GM18505 (cell line): ENCODE measurements around the gene AGXT.
A peak's percentile ranks its signal among the peaks of the same experiment; 100 is the strongest.

ENCODE experiments used
- ATAC-seq: cut with Tn5 transposase; IDR thresholded peaks from one replicate; pipeline ENCODE4 v1.9.1; 2021; ENCODE audit not compliant: unreplicated experiment
- POLR2A ChIP-seq: IDR thresholded peaks from 4 replicates; pipeline ENCODE4 v1.6.1; 2011; ENCODE audit warnings: borderline replicate concordance; ENCODE audit not compliant: insufficient read depth, insufficient read length; ENCODE audit errors: extremely low read depth

The AGXT gene

DNA sequence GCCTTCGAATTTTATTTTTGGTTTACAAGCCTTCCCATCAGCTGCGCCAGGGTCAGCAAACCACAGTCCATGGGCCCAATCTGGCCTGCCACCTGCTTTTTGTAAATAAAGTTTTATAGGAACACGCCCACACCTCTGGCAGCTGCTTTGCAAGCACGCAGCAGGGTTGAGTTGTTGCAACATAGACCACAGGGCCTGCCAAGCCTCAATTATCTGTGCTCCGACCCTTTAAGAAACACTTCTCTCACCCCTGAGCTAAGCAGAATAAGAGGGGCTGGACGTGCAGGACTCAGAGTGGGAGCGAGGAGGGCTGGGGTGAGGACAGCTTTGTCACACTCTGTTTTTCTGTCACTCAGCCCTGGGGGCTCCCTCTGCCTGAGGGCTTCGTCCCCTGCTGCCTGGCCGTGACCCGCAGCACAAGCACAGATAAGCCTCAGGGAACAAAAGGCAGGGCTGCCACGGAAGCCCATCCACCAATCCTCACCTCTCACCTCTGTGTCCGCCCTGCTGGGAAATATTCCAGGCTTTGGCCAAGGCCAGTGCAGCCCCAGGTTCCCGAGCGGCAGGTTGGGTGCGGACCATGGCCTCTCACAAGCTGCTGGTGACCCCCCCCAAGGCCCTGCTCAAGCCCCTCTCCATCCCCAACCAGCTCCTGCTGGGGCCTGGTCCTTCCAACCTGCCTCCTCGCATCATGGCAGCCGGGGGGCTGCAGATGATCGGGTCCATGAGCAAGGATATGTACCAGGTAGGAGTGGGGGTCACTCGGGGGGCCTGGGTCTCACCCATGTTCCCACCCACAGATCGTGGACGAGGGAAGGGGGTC, at the start of gene AGXT:
Gene AGXT (plus strand): TSS at position 539 of the 823 bp plus-strand sequence. CDS start 42 bp downstream, at position 581.
- TF ChIP-seq POLR2A: no peak
- no peak for ATAC-seq

DNA sequence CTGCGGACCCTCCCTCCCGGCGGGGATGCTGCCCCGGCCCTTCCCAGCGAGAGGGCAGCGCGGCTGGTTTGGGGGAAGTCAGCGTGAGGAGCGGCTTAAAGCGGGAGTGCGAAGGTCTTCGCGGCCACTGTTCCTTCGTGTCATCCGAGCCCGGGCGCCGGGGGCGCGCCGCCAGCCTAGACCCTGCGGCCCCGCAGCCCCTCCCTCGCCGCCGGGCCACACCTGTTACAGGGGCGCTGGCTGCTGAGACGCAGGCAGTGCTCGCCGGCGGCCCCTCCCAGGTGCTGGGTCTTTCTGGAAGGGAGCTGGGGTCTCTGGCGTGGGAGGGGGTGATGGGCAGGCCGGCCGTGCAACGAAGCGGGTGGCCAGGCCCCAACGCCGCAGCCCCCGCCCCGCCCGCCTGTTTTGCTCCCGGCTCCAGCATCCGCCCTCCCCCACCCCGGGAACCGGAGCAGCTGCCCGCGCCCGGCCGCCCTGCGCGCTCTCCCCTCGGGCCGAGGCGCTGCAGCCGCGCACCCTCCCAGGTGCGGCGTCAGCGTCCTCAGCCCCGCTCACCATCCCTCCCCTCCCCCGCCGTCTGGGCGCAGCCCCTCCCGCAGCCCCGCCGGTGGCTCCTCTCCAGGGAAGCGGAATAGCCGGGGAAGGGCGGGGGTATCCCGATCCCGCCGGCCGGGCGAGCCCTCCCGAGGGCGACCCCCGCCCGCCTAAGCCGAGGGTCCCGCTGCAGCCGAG, 49.3 kb upstream of the AGXT start:
- no peak for TF ChIP-seq POLR2A
- no peak for ATAC-seq

DNA sequence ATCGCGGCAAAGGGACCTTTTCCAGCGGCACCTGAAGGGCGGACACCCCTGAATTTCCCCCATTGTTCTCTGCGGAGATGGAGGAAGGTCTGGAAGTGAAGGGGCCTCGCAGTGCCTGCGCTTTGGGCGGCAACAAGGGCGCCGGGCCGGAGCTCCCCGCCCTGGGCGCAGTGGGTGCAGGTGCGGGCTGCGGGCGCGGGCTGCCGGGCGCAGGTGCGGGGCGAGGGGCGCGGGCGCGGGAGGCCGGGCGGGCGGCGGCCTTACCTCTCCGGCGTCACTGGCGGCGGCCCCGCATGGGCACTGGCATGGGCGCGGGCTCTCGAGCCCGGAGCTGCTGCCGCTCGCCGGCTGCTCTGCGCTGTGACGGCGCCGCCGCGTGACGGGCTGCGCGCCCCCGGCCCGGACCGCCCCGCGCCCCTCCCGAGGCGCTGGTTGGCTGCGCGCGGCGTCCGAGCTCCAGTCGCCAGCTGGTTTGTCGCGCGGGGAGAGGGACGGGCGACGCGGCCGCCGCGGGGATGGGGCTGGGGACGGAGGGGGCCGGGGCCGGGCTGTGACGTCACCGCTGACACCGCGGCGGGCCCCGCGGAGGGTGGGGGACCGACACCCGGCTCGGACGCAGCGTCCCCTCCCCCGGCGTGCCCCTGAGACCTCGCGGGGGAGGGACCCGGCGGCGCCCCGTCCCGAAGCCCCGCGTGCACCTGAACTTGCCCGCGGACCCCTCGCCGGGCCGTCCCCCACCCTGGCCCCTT, 48.6 kb upstream of the AGXT start, which contains the start of gene KIF1A:
Gene KIF1A (minus strand): TSS at position 362 of the 749 bp plus-strand sequence. CDS start 22,467 bp downstream, outside the sequence.
- TF ChIP-seq POLR2A: no peak
- no peak for ATAC-seq

DNA sequence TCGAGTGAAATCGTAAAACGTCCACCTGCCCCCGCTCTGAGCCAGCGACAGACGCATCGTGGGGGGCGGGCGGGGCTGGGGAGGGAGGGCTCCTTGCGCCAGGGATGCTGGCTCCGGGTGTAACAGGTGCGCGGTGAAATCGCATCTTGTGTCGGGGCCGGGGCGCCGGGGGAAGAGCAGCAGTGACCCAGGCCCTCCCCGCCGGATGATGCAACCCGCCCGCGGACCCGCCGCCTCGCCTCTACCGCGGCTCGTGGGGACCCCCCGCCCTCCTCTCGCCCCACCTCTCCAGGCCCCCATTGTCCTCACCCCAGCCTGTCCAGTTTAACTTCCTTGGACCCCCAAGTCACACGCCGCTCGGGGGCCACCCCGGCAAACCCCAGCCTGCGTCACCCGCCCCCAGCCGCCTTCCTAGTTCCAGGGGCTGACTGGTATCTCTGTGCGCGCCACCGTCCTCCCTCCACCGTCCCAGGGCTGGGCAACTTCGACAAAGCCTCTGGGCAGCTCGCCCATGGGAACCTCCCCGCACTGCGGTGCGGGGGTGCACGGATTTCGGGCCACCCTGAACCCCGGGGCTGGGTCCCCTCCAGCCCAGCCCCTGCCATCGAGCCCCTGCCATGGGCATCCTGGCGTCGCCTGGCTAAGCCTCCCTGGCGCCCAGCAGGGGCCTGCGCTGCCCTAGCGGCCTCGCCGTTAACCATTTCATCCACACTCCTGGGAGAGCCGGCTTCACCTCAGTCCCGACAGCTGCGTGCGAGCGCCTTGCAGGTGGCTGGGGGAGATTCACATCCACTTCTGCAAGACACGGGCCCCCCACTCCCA, 47.8 kb upstream of the AGXT start:
- ATAC-seq: no peak
- no peak for TF ChIP-seq POLR2A

DNA sequence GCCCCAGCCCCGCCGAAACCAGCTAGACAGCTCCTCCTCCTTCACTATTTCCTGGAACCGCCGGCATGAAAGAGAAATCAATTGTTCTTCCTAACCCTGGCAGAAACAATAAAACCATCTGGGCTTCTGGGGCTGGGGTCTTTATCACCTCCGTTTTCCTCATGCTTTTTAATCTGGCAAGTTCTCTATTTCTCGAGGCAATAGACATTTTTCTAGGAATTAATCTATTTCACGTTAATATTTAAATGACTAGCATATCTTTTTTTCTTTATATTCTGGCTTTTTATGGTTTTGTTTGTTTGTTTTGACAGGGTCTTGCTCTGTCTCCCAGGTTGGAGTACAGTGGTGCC, 47.2 kb upstream of the AGXT start:
- no peak for TF ChIP-seq POLR2A
- ATAC-seq: no peak

DNA sequence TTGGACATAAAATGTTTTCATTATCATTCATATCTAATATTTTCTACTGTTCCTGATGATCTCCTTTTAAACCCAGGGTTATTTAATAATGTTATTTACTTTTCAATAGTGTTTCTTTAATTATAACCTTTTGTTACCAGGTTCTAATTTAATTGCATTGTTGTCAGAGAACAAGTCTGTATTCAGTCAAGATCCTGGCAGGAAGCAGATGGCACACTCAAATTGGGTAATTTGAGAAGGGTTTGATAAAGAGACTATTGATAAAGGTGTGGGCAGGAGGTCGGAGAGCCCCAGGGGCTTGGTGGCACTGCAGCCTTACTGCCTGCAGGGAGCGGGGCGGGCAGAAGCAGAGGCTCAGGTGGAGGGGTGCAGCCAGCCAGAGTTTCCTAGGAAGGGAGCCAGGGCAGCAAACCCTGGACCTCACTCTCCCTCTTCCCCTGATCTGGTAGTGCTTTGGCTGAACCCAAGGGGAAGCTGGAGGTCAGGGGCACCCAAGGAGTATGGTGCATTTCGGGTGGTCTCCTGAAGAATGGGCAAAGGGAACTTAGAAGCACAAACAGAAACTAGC, 46.3 kb upstream of the AGXT start:
- no peak for ATAC-seq
- no peak for TF ChIP-seq POLR2A

DNA sequence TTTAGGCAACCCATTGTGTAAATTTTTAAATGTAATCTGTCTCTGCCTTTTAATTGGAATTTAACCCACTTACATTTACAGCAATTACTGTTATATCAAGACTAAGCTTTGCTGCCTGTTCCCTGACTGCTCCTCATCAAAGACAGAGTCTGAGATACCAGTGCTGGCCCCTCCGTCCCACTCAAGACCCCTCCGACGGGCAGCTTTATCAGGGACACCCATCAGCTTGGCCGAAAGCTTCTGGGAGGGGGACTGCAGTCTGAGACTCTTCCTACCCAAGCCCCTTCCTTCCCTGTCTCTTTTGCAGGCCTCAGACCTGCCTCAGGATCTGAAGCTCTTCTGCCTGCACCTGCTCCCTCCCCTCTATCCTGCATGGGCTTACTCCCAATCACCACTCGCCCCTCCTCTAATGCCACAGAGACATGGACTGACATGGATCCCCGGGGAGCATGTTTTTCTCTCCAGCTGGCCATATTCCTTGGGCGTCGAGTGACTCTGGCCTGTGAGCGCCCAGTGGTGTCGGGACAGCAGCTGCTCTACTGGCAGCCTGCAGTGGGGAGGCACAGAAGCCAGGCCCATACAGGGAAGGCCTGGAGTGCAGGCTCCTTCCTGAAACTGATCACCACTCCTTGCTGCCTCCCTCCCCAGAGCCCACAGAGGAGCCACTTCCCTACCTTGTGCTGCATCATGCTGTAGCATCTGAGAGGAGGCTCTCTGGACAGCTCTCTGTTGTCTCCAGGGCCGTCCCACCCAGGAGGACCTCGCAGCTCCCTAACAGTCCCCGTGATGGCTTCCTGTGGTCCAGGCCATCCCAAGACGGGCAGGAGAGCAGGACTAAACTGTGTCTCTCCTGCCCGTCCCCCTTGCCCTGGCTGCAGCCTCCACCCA, 44.9 kb upstream of the AGXT start:
- TF ChIP-seq POLR2A: no peak

DNA sequence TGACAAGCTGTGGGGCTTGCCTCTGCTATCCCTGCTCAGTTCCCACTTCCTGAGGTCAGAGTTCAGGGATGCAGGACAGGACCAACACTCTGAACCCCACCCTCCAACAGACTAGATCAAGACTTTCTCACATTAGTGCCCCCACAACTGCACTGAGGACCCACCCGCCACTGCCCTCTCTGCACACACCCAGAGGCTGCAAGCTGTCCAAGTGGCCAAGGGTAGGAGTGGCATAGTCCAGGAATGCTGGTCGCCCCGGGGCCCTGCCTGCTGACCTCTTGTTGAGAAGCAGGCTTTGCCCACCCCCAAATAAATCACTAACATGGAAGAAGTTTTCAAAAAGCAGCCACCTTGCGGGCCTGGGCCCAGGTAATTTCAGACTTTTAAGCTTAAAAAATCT, 43.1 kb upstream of the AGXT start:
- no peak for ATAC-seq
- no peak for TF ChIP-seq POLR2A

More for the DNA sequence above, 44.9 kb upstream of the AGXT start:
- no peak for ATAC-seq

DNA sequence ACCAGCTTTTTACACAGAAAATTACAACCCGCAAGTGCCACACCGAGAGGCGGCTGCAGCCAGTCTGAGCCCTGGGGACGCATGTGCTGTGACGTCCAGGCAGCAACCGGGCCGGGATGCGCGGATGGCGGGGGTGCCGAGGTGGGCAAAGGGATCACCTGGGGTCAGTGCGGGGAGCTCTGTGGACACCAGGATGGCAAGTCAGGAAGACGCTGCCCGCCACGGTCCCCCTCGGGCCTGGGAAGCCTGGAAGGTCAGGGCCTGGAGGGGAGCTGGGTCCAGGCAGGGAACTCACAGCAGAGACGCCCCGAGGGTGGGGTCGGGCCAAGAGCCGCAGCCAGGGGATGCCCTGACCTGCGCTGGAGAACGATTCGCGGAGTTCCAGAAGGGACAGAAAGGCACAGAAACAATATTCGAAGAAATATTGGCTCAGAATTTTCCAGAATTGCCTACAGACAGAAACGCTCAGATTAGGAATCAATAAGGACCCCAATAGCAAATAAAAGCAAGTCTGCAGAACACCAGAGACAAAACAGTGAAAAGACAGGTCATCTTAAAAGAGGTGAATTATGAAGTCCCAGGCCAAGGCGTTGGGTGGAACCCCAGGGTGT, 36.9 kb upstream of the AGXT start:
- no peak for TF ChIP-seq POLR2A

DNA sequence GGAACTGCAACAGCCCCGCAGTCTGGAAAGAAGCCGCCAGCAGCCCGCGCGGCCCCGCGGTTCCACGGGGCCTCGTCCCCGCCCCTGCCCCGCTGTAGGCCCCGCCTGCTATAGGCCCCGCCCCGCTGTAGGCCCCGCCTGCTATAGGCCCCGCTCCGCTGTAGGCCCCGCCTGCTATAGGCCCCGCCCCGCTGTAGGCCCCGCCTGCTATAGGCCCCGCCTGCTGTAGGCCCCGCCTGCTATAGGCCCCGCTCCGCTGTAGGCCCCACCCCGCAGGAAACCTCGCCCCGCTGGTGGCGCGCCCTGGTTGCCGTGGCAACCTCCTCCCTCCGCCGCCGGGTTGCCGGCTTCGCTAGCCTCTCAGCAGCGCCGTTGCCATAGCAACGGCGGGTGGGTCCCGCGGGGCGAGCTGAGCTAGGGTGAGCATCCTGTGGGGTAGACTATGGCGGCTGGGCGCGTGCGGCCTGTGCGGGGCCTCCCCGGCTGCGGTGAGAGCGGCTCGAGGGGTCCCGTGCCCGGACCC, 36.4 kb upstream of the AGXT start:
- TF ChIP-seq POLR2A: no peak
- ATAC-seq: peak; percentile 88

More for the DNA sequence above, 36.9 kb upstream of the AGXT start:
- no peak for ATAC-seq
